Measurements from ENCODE around the gene CCNJL. TPM values are rescaled to one million over a fixed set of nuclear protein-coding genes. Genes with fewer than 3 reads are reported as not detected.
A peak's percentile ranks its signal among the peaks of the same experiment; 100 is the strongest.

Gene CCNJL
- total RNA-seq, 1 donor: 0.27 TPM

- TF ChIP-seq CTCF (IDR thresholded peaks at IDR 0.05; ENCODE audit: insufficient read depth, low read length): no peak
- DNase-seq (ENCODE audit: low read depth): peak; percentile 86
- no peak overlapping the region for H3K4me3 ChIP-seq (ENCODE audit: low read depth, low read length)
Observed at GRCh38 chr5:160260881-160261815, 51.2 kb downstream of the CCNJL start.

- DNase-seq (ENCODE audit: low read depth): no peak
- H3K4me3 ChIP-seq (ENCODE audit: low read depth, low read length): no peak overlapping the region
Observed at GRCh38 chr5:160260006-160260775, 52.2 kb downstream of the CCNJL start.

GRCh38 chr5:160259341-160259740 lies 53.0 kb downstream of the CCNJL start:
- no peak for DNase-seq (ENCODE audit: low read depth)
- TF ChIP-seq CTCF (IDR thresholded peaks at IDR 0.05; ENCODE audit: insufficient read depth, low read length): no peak
- H3K4me3 ChIP-seq (ENCODE audit: low read depth, low read length): no peak overlapping the region

More at GRCh38 chr5:160260006-160260775, 52.2 kb downstream of the CCNJL start:
- TF ChIP-seq CTCF (IDR thresholded peaks at IDR 0.05; ENCODE audit: insufficient read depth, low read length): no peak

GRCh38 chr5:160254706-160255105 lies 57.7 kb downstream of the CCNJL start:
- DNase-seq (ENCODE audit: low read depth): no peak
- no peak for TF ChIP-seq CTCF (IDR thresholded peaks at IDR 0.05; ENCODE audit: insufficient read depth, low read length)
- no peak overlapping the region for H3K4me3 ChIP-seq (ENCODE audit: low read depth, low read length)

GRCh38 chr5:160253441-160253840 lies 58.9 kb downstream of the CCNJL start:
- no peak for DNase-seq (ENCODE audit: low read depth)
- TF ChIP-seq CTCF (IDR thresholded peaks at IDR 0.05; ENCODE audit: insufficient read depth, low read length): no peak
- no peak overlapping the region for H3K4me3 ChIP-seq (ENCODE audit: low read depth, low read length)

GRCh38 chr5:160252916-160253315 lies 59.4 kb downstream of the CCNJL start:
- no peak for DNase-seq (ENCODE audit: low read depth)
- no peak for TF ChIP-seq CTCF (IDR thresholded peaks at IDR 0.05; ENCODE audit: insufficient read depth, low read length)
- no peak overlapping the region for H3K4me3 ChIP-seq (ENCODE audit: low read depth, low read length)
